B cell (primary cell): Measurements from ENCODE around the gene CHMP1A.
"Not testable (repeated sequence)": the region's sequence is repeated elsewhere in the genome, so short reads cannot be mapped to it uniquely, and the experiment has no call there.

Experiments used
- EZH2 ChIP-seq: IDR thresholded peaks from 2 replicates; pipeline ENCODE4 v1.6.1; 2012; ENCODE audit warnings: borderline replicate concordance, low read depth, mild to moderate bottlenecking, moderate library complexity, low read length; ENCODE audit not compliant: insufficient read depth, poor library complexity, severe bottlenecking
- TF ChIP-seq, protein P1 (sequence below): fragments of 200-600 bp; IDR thresholded peaks from one replicate; pipeline ENCODE4 v1.8.0; 2022; ENCODE audit warnings: antibody characterized with exemption, mild to moderate bottlenecking

DNA sequence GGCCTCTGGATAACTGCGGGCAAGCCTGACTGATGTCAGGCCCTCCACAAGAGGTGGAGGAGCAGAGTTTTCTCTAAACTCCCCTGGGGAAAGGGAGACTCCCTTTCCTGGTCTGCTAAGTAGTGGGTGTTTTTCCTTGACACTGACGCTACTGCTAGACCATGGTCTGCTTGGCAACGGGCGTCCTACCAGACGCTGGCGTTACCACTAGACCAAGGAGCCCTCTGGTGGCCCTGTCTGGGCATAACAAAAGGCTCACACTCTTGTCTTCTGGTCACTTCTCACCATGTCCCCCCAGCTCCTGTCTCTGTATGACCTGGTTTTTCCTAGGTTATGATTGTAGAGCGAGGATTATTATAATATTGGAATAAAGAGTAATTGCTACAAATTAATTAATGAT lies 9.5 kb upstream of the CHMP1A start:
- TF ChIP-seq, protein P1, sequence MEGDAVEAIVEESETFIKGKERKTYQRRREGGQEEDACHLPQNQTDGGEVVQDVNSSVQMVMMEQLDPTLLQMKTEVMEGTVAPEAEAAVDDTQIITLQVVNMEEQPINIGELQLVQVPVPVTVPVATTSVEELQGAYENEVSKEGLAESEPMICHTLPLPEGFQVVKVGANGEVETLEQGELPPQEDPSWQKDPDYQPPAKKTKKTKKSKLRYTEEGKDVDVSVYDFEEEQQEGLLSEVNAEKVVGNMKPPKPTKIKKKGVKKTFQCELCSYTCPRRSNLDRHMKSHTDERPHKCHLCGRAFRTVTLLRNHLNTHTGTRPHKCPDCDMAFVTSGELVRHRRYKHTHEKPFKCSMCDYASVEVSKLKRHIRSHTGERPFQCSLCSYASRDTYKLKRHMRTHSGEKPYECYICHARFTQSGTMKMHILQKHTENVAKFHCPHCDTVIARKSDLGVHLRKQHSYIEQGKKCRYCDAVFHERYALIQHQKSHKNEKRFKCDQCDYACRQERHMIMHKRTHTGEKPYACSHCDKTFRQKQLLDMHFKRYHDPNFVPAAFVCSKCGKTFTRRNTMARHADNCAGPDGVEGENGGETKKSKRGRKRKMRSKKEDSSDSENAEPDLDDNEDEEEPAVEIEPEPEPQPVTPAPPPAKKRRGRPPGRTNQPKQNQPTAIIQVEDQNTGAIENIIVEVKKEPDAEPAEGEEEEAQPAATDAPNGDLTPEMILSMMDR = not testable (repeated sequence)
- TF ChIP-seq EZH2 = not testable (repeated sequence)
